Right renal pelvis (tissue), 4 donors: ENCODE measurements around the gene KRT81. TPM values are rescaled to one million over a fixed set of nuclear protein-coding genes. Genes with fewer than 3 reads are reported as not detected.

Experiments used
- DNase-seq, 4 donors: peaks; one replicate each; pipeline ENCODE4 v3.0.0-alpha.2; 2013; ENCODE audit warnings: low read depth in 4 of 4, low spot score in 3 of 4, missing footprints in 1 of 4
- polyA plus RNA-seq, 4 donors: library from polyadenylated mRNA; unstranded; fragments of 120-200 nt; gene quantifications; one replicate each; pipeline ENCODE4 v1.2.1, GENCODE V29; 2013; ENCODE audit not compliant: insufficient read length in 4 of 4

Gene KRT81
- under 1 TPM in 1 of 4 donors, not detected in 3; 0.13 TPM for polyA plus RNA-seq

DNA sequence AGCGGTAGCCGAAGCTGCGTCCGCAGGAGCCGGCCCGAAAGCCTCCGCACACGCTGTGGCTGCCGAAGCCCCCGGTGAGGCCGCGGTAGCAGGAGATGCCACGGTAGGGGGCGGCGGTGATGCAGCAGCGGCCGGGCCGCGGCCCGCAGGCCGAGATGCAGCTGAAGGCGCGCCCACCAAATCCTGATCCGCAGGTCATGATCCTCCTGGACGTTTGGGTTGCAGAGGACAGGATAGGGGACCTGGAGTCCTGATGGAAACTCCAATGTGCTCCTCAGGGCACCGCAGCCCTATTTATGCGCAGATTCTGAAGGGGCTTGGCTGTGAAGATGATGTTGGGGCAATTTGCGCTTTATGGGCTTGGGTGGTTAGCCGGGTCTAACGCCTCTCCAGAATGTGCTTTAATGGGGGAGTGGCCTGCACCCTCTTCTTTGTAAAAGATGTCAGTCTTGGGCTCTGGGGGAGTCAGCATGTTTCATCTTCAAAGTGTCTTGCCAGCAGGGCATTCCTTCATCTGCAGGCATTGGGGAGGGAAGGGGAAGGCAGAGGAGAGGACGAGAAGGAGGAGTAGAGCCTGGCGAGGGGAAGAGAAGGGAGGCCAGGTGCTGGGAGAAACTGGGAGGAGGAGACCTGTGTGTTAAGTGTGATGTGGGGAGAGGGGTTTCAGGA is at the start of gene KRT81:
Gene KRT81, minus strand, starts transcription at position 268 of the 669 bp plus-strand sequence. Its CDS starts 69 bp downstream, at position 199.
- DNase-seq = no peak

DNA sequence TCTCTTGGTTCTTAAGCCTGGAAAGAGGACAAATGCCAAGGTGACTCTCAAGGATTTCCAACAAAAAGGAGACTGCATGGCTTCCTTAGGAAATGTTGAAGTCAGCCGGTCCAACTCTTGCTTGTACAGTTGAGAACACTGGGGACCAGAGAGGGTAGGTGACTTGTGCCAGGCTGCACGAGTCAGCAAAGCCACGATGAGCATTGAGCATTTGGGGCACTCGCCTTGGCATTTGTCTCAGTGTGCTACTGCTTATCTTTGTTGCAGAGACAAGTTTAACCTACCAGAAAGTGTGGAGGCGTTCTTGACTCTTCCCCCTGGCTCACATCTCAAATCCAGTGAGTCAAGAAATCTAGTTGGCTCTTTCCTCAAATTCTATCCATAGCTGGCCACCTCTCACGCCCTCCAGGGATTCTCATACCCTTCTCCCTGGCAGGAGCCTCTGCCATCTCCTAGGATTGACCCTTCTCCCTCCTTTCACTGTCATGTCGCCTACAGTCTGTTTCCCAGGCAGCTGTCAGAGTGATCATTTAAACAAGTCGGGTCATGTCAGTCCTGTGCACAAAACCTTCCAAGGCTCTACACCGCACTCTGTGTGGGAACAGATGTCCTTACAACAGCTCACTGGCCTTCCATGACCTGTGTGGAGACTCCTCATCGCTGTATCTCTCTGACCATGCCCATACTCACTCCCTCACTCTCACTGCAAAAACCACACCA is 47.1 kb upstream of the KRT81 start:
- DNase-seq = no peak

DNA sequence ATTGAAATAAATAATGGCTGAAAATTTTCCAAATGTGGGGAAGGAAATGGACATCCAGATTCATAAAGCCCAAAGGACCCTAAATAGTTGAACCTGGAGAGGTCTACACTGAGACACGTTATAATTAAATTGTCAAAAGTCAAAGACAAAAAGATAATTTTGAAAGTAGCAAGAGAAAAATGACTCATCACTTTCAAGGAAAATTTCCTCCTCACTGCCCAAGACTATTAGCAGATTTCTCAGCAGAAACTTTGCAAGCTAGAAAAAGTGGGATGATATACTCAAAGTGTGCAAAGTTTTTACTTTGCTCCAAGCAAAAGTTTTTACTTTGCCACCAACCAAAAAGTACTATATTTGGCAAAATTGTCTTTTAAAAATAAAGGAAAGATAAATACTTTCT is 45.7 kb upstream of the KRT81 start:
- DNase-seq = no peak

DNA sequence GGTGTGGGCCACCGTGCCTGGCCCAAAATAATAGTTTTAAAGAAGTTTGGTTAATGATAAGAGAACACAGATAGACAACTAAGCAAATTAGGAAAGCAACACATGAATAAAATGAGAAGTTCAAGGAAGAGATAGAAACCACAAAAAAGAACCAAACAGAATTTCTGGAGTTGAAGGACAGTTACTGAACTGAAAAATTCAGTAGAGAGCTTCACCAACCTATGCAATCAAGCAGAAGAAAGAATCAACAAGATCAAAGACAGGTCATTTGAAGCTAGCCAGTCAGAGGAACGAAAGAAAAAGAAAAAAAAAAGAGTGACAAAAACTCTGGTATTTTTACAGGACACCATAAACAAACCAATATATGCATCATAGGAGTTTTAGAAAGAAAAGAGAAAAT is 45.3 kb upstream of the KRT81 start:
- no peak for DNase-seq

DNA sequence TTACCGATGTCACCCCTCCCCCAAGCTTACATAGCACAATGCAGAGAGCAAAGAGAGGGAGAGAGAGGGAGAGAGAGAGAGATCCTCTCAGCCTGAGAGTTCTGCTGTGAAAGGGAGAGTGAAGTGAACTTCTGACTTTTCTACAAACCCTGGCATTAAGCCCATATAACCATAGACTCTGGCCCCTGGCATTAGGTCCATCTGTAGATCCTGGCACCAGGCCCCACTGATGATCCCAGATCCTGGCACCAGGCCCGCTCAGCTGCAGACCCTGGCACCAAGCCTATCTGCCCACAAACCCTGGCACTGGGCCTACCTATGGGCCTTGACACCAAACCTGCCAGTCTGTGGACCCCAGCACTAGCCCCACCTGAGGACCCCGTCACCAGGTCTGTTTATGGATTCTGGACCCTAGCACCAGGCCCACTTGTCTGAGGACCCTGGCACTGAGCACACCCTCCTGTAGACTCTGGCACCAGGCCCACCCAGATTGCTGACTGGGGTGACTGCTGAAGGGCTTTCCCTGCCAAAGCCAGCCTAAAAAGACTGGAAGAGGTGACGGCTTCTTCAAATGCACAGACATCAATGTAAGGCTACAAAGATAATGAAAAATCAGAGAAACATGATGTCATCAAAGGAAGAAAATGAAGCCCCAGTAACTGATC is 44.4 kb upstream of the KRT81 start:
- no peak for DNase-seq

DNA sequence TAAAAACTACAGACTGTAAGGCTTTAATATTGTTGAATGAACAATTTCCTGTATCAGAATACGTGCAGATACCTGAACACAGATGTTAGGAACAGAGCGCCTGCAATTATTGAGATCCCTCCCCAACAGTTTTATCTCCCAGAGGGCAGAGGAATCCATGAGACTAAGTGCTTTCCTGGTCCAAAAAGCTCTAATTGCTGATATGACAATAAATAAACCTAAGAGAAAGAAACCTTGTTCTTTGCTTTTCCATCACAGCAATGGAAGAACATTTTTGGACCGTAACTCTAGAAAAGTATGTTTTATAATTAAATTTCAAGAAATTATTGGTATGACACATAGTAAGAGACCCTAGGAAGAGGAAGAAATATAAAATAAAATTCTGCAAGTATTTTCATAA is 42.9 kb upstream of the KRT81 start:
- DNase-seq = no peak

DNA sequence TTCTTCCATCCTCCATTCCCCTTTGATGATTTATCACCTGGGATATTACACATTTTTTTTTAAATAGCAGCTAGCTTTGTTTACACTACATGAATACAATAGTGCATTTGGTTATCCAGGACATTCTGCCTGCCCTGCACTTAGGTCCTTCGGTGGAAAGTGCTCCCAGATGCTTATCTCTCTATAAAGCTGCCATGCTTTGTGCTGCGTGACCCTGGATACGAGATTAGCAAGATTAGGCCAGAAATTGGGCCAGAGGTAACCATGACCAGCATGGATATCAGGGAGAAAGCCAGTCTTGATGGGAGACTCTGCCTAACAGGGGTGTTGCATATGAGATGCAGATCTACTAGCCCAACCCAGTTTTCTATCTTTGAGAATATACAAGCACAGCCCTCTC is 42.0 kb upstream of the KRT81 start:
- no peak for DNase-seq

DNA sequence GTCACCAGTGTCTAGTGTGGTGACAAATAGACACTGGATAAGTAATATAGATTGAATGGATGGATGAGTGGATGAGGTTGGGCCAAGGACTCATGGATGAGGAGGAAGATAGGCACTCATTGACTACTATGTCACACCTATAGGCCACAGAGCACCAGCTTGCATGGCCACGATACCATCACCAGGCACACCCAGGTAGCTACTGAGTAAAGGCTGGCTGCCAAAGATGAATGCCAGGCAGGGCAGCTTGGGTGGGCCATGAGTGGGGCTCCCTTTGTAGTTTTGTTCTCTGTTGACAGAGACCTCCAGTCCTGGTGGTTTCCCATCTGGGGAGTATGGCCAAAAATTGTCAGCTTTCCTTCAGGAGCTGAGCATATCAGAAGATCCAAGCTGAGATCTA is 41.0 kb upstream of the KRT81 start:
- DNase-seq = no peak

DNA sequence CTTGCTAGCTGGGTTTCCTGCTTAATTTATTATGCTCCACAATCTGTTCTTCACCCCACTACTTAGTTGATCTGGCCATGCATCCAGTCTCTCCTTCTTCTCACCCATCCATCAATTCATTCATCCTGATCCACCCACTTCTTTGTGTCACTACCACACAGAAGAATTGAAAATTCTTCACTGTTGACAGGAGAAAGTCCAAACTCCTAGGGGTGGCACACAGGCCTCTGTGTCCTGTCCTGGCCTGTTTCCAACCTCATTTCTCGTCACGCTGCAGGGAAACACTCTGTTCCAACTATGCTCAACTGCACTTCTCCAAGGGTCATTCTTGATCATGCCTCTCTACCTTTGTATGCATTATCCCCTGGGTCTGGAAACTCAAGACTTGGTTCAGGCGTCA is 40.5 kb upstream of the KRT81 start:
- no peak for DNase-seq

DNA sequence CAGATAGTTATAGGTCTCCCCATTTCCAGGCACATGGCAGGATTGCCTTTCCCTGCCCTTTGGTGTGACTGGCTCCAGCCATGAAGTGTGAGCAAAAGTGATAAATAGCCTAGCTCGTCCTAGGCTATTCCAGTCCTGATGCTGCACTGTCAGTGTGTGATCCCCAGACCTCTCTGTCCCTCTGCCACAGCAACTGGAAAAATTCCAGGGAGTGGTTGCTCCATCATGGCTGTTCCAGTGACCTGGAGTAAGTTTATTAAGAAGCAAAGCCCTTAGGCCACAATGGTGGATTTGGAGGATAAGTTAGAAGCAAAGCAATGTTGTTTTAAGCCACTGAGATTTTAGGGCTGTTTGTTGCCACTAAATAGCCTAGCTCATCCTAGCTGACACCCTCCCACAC is 39.7 kb upstream of the KRT81 start:
- DNase-seq = no peak

DNA sequence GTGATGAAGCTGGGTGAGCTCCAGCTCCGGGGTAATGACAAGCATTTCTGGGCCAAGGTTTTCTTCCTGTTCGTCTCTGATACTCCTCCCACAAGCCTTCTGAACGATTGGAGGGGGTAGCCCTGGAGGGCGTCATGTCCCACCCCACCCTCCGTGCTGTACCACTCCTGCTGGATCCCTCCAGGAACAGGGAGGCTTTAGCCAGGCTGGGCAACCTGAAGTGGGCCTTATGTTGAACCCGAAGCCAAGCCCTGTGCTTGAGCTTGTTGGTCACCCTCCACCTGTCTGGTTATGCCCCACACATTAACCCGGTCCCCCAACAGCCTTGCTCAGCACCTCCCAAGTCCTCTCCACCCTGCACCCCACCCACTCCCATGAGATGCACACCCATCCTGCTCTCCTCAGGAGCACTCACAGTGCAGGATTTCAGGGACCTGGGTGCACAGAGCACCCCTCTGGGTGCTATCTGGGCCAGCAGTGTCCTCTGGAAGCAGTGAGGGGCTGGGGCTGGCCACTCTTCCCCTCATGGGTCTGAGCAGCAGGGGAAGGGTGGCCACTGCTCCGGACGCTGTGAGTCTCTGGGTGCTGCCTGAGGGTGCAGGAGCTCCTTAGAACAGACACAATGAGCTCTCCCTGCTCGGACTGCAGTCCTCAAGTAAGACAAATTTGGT is 36.6 kb upstream of the KRT81 start:
- DNase-seq = no peak

DNA sequence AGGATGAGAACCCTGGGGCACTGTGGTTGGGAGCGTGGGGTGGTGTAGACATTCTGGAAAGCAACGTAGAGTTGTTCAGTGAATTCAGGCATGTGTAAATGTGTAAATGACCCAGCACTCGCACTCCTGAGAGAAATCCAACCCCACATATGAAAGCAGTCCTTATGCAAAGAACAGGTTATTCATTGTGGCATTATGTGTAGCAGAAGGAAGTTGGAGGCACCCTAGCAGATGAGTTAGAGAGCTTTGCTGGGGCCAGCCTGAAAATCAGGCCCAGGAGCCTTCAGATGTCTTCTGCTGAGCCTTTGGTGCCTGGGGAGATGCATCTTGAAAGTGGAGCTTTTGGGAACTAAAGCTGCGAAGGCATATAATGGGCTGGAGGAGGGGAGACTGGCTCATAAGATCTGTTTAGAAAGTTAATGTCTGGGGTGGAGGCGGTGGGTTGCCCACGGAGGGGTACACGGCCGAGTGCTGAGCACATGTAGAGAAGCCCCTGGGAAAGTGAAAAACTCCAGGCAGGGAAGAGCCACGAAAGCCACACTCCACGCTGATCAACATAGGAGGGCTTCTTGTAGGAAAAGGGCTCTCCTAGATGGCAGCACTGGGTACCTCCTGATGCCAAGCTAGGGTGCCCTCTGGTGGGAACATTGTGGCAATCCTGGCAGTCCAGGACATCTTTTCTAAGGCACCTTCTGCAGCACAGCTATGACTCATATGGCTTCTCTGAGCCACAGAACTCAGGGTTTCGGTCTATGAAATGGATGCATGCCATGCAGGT is 35.9 kb upstream of the KRT81 start:
- peak; percentile 45 to 66 (median 51) for DNase-seq

DNA sequence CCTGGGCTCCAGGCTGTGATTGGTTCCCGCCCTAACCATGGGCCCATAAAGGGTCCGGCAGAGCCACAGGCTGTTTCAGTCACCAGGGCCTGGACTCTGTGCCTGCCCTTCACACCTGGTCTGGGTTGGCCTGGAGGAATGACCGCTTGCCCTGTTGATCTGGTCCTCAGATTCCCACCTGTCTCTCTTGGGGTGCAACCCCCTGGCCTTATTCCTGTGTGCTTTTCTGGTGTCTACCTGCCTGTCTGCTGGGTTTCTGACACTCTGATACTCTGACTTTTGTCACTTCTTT is 32.8 kb upstream of the KRT81 start:
- DNase-seq = no peak

DNA sequence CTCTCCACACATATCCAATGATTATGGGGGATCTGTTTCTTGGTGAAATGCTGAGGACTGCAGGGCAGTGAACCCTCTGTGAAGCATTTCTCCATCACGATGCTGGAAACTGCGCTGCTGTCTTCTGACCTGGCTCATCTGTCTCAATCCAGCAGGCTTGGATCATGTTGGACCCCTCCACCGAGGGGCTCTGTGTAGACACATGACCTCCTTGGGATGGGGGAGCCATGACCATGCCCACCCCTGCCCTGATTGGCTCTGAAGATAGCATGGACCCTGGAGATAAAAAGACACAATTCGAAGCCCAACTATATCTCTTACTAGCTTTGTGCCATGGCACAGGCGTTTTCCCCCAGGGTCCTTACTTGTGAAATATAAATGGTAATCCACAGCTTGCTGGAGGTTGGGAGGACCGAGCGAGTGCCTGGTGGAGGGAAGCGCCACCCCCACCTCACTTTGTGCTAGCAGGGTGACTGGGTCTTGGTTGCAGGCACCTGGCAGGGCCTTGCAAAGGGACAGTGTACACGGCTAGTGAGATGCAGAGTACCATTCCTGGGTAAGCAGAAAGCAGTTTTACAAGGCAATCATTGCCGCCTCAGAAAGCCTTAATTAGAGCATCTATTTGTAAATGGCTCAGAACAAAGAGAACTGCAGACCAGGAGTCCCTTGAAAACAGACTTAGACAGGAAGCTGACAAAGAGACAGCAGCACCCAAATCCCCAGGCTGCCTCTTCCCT is 32.2 kb upstream of the KRT81 start:
- no peak for DNase-seq

DNA sequence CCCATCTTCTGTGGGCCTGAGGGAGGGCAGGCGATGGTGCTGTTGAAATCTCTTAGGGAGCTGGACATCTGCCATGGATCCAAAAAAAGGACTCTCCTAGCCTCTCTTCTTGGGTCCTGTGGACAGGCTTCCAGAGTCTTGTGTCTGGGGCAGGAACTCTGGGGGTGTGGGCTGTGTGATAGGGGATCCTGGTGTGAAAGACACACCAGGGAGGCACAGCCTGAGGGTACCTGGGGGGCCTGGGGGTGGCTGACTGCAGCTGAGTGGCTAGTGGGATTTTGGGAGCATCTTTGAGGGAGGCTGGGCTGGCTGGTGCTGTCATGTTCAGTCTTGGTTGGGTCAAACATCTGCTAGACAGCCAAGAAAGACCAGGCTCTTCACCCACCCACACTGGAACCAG is 31.7 kb upstream of the KRT81 start:
- DNase-seq = no peak

DNA sequence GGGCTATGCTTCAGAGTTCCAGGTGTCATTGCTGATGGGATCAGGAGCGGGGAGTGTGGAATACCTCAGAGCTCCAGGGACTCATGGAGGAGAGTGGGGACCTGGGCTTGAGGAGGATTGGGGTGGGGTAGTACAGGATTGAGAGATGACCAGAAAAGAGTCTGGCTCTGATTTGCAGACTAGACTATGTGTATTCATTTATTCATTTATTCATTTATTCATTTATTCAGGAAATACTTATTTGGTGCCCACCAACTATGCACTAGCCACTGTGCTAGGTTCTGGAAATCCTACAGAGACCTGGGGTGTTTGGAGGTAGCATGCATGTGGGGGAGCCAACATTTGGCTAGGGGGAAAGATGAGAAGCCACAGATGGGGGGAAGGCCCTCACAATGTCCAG is 30.7 kb upstream of the KRT81 start:
- no peak for DNase-seq

DNA sequence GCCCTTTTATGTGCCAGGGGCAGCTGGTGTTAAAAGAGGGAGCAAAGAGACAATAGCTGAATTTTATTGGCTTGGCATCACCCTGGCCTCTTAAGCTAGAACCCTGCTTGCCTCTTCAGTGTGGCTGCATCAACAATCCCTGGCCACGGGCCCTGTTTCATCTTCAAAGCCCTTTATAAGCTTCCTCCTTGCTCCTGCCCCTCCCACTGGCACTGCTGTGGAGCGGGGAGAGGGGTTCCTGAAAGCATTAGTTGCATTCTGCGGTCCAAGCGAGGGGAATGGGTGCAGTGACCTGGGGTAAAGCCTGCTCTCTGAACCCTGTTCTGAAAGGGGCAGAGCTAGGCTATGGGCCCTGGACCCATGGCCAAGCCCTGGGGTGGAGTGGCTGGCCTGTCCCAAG is 30.1 kb upstream of the KRT81 start:
- no peak for DNase-seq

DNA sequence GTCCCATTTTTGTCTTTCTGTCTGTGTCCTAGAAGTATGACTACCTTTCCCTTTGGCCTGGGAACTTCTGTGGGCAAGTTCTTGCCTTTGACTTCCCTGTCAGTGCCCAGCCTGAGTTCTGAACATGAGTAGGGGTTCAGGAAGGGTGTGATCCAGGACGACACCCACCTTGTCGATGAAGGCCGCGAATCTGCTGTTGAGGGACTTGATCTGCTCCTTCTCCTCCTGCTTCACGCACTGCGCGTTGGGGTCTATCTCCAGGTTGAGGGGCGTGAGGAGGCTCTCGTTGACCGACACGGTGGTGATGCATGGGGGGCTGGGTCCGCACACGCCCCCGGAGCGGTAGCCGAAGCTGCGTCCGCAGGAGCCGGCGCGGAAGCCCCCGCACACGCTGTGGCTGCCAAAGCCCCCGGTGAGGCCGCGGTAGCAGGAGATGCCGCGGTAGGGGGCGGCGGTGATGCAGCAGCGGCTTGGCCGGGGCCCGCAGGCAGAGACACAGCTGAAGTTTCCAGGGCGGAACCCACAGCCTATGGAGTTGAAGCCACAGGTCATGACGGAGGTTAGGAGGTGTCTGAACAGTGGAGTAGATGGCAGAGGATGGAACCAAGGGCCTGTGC is 29.6 kb upstream of the KRT81 start, which contains the start of gene KRT83:
Gene KRT83, minus strand, starts transcription at position 615 of the 617 bp plus-strand sequence. Its CDS starts 63 bp downstream, at position 552.
- no peak for DNase-seq

DNA sequence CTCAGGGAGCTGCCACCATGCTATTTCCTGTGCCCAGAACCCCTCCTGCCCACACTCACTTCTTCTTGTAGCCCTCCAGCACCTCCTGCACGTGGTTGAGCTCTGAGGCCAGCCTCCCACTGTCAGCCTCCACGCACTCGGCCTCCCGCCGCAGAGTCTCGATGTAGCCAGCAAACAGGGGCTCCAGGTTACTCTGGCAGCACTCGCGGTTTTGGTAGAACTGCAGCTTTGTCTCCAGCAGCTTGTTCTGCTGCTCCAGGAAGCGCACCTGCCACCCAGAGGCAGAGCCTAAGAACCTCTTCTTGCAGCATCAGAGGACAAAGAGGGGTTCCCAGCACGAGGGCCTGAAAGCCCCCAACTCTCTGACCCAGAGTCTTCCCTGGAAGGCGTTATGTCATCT is 27.8 kb upstream of the KRT81 start:
- DNase-seq = no peak
